ENCODE data around the gene CCL21. TPM values are rescaled to one million over a fixed set of nuclear protein-coding genes. Genes with fewer than 3 reads are reported as not detected.

CCL21 gene
- total RNA-seq, 1 donor from 2014 or later = 30.1 TPM

GRCh38 chr9:34684145-34684544 lies 25.8 kb downstream of the CCL21 start:
- DNase-seq (ENCODE audit: low spot score) = peak; percentile 54
- intact Hi-C loops (cut with DNase I) = no loop called here

- intact Hi-C loops (cut with DNase I) = no loop called here
- DNase-seq (ENCODE audit: low spot score) = no peak
These were observed 34.1 kb downstream of the CCL21 start for GRCh38 chr9:34675869-34676268.

GRCh38 chr9:34675048-34675714 lies 34.8 kb downstream of the CCL21 start:
- no peak for DNase-seq (ENCODE audit: low spot score)
- intact Hi-C loops (cut with DNase I) = no loop called here

- intact Hi-C loops (cut with DNase I) = no loop called here
- no peak for DNase-seq (ENCODE audit: low spot score)
These were observed 35.5 kb downstream of the CCL21 start for GRCh38 chr9:34674440-34674839.

- DNase-seq (ENCODE audit: low spot score) = no peak
- intact Hi-C loops (cut with DNase I) = no loop called here
These were observed 38.6 kb downstream of the CCL21 start for GRCh38 chr9:34671307-34671706.

DNA sequence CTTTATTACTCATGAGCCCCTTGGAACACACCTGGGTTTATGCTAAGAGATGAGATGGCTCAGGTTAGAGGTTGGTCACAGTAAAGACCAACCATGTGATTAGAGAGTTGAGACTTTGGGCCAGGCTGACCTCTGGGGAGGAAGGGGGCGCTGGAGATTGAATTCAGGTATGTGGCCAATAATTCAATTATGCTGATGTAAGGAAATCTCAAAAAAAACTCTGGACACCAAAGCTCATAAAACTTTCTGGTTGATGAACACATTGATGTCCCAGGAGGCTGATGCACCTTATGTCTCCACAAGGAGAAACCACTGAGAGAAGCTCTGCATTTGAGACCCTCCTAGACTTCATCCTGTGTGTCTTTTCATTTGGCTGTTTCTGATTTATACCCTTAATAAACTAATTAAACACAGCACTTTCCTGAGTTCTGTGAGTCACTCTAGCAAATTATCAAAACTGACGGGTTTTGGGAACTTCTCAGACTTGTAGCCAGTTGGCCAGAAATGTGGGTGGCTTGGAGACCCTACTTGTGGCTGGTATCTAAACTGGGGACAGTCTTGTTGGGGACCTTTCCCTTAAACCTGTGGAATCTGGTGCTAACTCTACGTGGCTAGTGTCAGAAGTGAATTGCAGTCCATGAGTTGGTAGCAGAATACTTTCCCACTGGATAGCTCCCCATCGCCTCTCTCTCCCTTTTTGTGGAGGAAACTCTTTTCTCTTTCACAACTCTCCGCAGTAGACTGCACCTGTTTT lies 40.0 kb downstream of the CCL21 start:
- intact Hi-C loops (cut with DNase I) = loop anchor here (5.0 kb wide), 1 partner anchor 32 kb away; no protein-coding TSS in a partner anchor
- no peak for DNase-seq (ENCODE audit: low spot score)

GRCh38 chr9:34665381-34666250 lies 44.3 kb downstream of the CCL21 start:
- intact Hi-C loops (cut with DNase I) = loop anchor here (5.0 kb wide), 1 partner anchor 37 kb away; no protein-coding TSS in a partner anchor
- peak; percentile 98 for DNase-seq (ENCODE audit: low spot score)

- DNase-seq (ENCODE audit: low spot score) = no peak
- intact Hi-C loops (cut with DNase I) = loop anchor here (5.0 kb wide), 1 partner anchor 37 kb away; no protein-coding TSS in a partner anchor
These were observed 44.9 kb downstream of the CCL21 start for GRCh38 chr9:34665067-34665380.

GRCh38 chr9:34664281-34665066 lies 45.5 kb downstream of the CCL21 start:
- intact Hi-C loops (cut with DNase I) = loop anchor here (5.0 kb wide), 1 partner anchor 38 kb away; no protein-coding TSS in a partner anchor
- DNase-seq (ENCODE audit: low spot score) = peak; percentile 87

- intact Hi-C loops (cut with DNase I) = no loop called here
These were observed 46.7 kb downstream of the CCL21 start for GRCh38 chr9:34663303-34663605.

GRCh38 chr9:34662526-34663302 lies 47.2 kb downstream of the CCL21 start, which contains the start of gene CCL27:
Gene CCL27, minus strand, starts transcription at chr9:34662657. Its CDS starts 24 bp downstream, at chr9:34662633.
- no peak for DNase-seq (ENCODE audit: low spot score)
- intact Hi-C loops (cut with DNase I) = no loop called here

More at GRCh38 chr9:34663303-34663605, 46.7 kb downstream of the CCL21 start:
- DNase-seq (ENCODE audit: low spot score) = no peak

GRCh38 chr9:34659592-34660253 lies 50.2 kb downstream of the CCL21 start:
- DNase-seq (ENCODE audit: low spot score) = no peak
- intact Hi-C loops (cut with DNase I) = no loop called here

Other genes starting within 250 kb of the CCL21 start
- gene ENHO, start 187.1 kb downstream of the CCL21 start, total RNA-seq = 1.3 TPM
- gene CNTFR, start 120.4 kb downstream of the CCL21 start, total RNA-seq = 1.1 TPM
- 39.4 TPM for gene RPP25L, start 98.0 kb downstream of the CCL21 start, total RNA-seq
- gene DCTN3, start 89.6 kb downstream of the CCL21 start, total RNA-seq = 101 TPM
- not detected for gene ARID3C, start 81.1 kb downstream of the CCL21 start, total RNA-seq
- 25.8 TPM for gene SIGMAR1, start 72.3 kb downstream of the CCL21 start, total RNA-seq
- gene GALT, start 63.5 kb downstream of the CCL21 start, total RNA-seq = 42.4 TPM
- gene IL11RA, start 58.0 kb downstream of the CCL21 start, total RNA-seq = 59.4 TPM
- not detected for gene CCL27, start 47.5 kb downstream of the CCL21 start, total RNA-seq
- 0.62 TPM for gene CCL19, start 18.9 kb downstream of the CCL21 start, total RNA-seq
- gene PHF24, start 248.1 kb upstream of the CCL21 start, total RNA-seq = 0.57 TPM

Data from cardiac septum (tissue), 1 donor.